KOPT-K1 (cell line): Measurements from ENCODE around the gene PRRT1.
"Not testable (repeated sequence)": the region's sequence is repeated elsewhere in the genome, so short reads cannot be mapped to it uniquely, and the experiment has no call there.

ENCODE experiments used
- H3K27ac ChIP-seq: fragments of 200-600 bp; sonication (generic); 2 replicates; pipeline ENCODE4 v1.5.1; 2016; ENCODE audit warnings: antibody characterized with exemption, mild to moderate bottlenecking, low read depth, low read length; ENCODE audit not compliant: poor library complexity, severe bottlenecking
- H3K36me3 ChIP-seq: fragments of 200-600 bp; sonication (generic); 2 replicates; pipeline ENCODE4 v1.5.1; 2017; ENCODE audit warnings: antibody characterized with exemption, mild to moderate bottlenecking, low read length, moderate library complexity; ENCODE audit not compliant: insufficient read depth
- H3K9me3 ChIP-seq: fragments of 200-600 bp; sonication (generic); 2 replicates; pipeline ENCODE4 v1.5.1; 2017; ENCODE audit warnings: antibody characterized with exemption, low read length, mild to moderate bottlenecking; ENCODE audit not compliant: insufficient read depth, poor library complexity, severe bottlenecking

Gene PRRT1

DNA sequence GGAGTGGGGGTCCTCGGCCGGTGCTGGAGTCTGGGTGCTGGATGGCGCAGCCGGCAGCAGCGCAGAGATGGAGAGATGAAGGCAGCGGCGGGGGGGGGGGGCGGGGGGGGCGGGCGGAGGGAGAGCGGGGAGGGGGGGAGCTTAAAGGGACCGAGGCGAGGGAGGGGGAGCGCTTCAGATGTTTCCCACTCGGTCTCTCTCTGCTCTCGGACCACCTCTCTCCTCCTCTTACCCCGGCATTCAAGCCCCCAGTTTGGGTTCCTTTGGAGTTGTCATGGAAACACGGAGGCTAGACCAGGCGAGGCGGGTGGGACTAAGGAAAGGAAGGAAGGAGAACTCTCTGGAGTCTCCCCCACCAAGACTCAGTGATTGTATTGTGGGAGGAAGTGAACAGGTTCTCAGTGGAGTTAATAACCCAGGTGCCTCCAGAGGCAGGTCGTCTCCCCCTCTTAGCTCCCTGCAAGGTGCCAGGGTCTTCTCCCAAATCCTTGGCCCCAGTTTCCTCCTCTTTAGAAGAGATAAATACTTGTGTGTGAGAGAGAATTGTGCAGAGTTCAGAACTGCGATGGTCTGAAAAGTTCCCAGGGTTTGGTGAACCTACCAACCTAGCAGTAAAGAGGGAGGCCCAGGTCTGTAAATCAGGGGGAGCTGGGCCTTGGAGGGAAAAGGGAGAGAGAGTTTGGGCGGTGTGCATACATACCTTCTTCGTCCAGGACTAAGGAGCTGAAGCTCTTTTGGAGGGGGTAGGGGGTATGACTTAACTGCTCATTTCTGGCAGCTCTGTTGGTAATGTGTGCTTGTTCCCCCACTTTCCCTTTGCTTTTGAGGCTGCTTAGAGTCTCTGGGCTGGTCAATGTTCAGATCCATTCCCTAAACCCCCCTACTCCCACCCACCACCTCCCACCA, at the start of gene PRRT1:
Gene PRRT1 (minus strand): TSS at position 77 of the 906 bp plus-strand sequence. CDS start 112 bp downstream, outside the sequence.
- peak within 1 kb of the TSS; percentile 14 for H3K27ac ChIP-seq
- H3K36me3 ChIP-seq = peaks cover 15% of the 10 kb centered on the region

GRCh38 chr6:32200711-32201475, 49.2 kb upstream of the PRRT1 start:
- Histone ChIP-seq H3K36me3 (no peaks in the 10 kb centered on the region), H3K9me3 (no peaks in the 10 kb centered on the region), H3K27ac (no peak overlapping the region)

More for the DNA sequence above, at the start of gene PRRT1:
- H3K9me3 ChIP-seq = no peaks in the 10 kb centered on the region

- Histone ChIP-seq H3K27ac (no peak overlapping the region), H3K36me3 (no peaks in the 10 kb centered on the region), H3K9me3 (no peaks in the 10 kb centered on the region)
Observed at GRCh38 chr6:32198866-32199265, 47.1 kb upstream of the PRRT1 start.

DNA sequence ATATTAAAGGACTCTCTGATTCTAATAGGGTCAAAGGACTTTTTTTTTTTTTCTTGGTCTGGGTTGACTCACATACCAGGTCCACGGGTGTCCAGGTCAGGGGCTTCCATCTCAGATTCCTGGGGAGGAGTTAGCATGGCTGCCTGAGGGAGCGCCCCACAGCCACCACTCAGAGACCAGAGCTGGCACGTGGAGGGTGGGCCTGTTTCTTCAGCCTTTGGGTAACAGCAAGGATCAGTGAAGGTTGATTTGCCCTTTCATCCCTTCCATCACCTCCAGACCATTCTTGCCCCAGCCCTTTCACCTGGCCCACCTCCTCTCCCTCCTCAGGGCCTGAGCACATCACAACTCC, 46.6 kb upstream of the PRRT1 start:
- H3K36me3 ChIP-seq = no peaks in the 10 kb centered on the region
- H3K27ac ChIP-seq = no peak overlapping the region
- H3K9me3 ChIP-seq = no peaks in the 10 kb centered on the region

DNA sequence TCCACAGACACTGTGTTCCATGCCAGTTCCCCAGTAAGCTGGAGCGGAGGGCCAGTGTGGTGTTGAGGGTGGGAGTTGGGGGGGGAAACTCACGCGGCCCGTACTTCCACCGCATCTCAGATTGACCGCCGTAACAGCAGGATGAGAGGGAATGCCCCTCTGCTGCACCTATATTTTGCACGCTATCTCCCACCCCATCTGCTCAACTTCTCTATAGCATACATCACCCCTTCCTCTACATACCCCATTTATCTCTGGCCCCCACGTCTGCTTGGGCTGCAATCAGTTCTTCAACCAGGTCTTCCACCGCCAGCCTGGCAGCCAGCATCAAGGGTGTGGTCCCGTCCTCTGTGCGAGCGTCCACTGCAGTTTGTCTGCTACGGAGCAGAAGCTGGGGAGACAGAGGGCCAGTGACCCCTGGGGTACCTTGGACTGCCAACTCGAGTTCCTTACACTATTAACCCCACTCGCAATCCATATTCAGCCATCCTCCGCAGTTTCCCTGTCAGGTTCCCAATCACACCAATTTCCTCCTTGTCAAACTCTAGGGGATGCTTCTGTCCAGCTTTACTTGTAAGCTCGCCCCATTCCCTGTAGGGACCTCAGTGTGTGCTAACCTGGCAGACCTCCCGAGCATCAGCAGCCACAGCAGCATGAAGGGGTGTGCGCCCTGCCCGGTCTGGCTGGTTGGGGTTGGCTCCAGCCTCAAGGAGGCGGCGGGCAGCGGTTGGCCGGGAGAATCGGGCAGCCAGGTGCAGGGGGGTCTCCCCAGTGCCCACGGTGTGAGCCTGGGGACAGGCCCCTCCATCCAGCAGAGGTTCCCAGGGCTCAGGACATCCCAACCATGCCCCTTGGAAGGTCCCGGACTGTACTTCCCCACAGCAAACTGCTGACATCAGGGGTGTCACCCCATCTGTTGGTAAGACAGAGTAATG, 45.2 kb upstream of the PRRT1 start:
- peak overlapping the region; percentile 98 for H3K27ac ChIP-seq
- no peaks in the 10 kb centered on the region for H3K9me3 ChIP-seq
- no peaks in the 10 kb centered on the region for H3K36me3 ChIP-seq

- Histone ChIP-seq H3K27ac (peak overlapping the region; percentile 98), H3K9me3 (no peaks in the 10 kb centered on the region), H3K36me3 (no peaks in the 10 kb centered on the region)
Observed at GRCh38 chr6:32195902-32196681, 44.4 kb upstream of the PRRT1 start.

- Histone ChIP-seq H3K9me3 (no peaks in the 10 kb centered on the region), H3K36me3 (no peaks in the 10 kb centered on the region), H3K27ac (peak overlapping the region; percentile 98)
Observed at GRCh38 chr6:32195652-32195901, 43.8 kb upstream of the PRRT1 start.

DNA sequence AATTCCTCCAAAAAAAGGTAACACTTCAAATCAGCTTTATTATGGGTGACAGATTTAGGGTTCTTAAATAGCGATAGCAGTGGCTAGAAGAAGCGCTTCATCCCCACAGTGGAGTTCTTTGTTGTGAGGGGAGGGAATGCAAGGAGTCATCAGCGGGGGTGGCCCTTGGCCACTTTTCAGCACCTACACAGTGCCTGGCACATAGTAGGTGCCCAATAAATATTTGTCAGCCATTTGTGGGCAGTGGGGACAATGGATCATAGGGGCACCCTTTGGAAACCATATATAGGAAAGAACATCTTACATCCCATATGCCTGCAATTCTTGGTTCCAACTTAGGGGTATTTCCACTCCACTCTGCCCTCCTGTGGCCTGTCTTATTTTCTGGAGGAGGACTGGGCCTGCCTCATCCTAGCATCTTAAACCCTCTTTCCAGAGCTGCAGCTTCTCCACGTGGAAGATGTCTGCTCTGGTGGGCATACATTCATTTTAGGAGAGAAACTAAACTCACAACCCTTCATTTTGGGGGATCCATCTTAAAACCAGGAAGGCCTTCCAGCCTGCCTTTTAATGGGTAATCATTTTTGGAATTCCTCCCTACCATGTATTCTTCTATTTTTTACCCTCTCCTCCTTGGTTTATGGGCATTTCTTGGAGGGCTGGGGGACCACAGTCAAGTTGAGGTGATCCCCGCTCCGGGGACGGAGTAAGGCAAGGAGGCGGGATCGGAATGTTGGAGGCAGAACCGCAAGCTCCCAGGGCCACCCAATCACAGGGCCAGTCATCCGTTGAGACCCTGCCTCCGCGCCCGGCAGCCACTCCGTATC, 43.3 kb upstream of the PRRT1 start:
- peak overlapping the region; percentile 98 for H3K27ac ChIP-seq
- no peaks in the 10 kb centered on the region for H3K36me3 ChIP-seq
- H3K9me3 ChIP-seq = no peaks in the 10 kb centered on the region

- Histone ChIP-seq H3K27ac (peak overlapping the region; percentile 98), H3K9me3 (no peaks in the 10 kb centered on the region), H3K36me3 (no peaks in the 10 kb centered on the region)
Observed at GRCh38 chr6:32194388-32194787, 42.6 kb upstream of the PRRT1 start.

DNA sequence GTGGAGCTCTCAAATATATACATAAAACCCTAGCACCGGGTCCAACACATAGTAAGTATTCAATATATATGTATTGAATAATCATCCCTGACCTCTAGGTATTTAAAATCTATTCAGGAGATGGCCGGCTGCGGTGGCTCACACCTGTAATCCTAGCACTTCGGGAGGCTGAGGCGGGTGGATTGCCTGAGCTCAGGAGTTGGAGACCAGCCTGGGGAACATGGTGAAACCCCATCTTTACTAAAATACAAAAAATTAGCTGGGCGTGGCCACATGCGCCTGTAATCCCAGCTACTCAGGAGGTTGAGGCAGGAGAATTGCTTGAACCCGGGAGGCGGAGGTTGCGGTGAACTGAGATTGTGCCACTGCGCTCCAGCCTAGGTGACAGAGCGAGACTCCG, 41.4 kb upstream of the PRRT1 start:
- not testable (repeated sequence) for H3K36me3 ChIP-seq, H3K9me3 ChIP-seq
- peak overlapping the region; percentile 98 for H3K27ac ChIP-seq

GRCh38 chr6:32192608-32193039, 40.9 kb upstream of the PRRT1 start, which contains the start of gene GPSM3:
Gene GPSM3, minus strand, starts transcription at chr6:32192643. Its CDS starts 130 bp downstream, at chr6:32192513.
- Histone ChIP-seq H3K9me3 (no peaks in the 10 kb centered on the region), H3K36me3 (peaks cover 7% of the 10 kb centered on the region), H3K27ac (peak within 1 kb of the TSS; percentile 98)

DNA sequence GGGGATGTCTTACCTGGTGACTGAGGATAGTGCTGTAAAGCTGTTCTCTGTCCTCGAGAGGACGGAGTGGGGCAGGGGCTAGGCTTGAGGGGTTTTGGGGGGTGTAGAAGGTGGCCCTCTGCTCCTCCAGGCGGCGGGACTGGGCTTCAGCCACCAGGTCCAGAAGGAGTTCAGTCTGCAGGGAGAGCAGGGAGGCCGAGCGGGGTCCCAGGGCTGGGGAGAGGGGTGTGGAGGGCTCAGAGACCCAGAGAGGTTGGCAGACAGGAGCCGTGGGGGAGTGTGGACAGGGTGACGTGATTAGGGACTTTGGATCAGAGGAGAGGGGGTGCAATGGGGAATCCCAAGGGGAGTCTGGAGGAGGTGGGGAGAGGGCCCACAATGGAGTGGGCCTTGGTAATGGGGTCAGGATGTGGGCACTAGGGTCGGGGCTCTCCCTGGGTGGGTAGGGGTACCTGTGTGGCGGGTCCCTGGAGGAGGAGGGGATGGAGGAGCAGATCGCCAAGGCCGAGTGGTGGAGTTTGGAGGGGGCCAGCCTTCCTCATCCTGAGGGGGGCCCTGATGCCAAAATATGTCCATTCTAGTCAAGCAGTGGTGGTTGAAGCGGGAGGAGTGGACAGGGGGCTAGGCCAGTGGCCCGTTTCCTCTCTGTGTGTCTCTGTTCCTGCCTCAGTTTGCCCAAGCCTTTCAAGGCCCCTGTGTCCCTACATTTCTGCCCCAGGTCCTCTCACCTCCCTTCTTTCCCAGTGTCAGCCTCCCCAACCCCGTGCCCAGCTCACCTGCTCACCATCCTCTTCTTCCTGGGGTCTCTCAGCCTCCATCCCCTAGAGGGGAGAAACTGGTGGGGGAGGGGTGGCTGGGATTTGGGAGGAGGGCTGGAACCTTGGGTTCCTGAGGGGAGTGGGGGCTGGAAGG, 40.2 kb upstream of the PRRT1 start:
- peak overlapping the region; percentile 98 for H3K27ac ChIP-seq
- H3K36me3 ChIP-seq = peaks cover 14% of the 10 kb centered on the region
- H3K9me3 ChIP-seq = no peaks in the 10 kb centered on the region
